Natural killer cell (primary cell): ENCODE measurements around the gene DMAC2. TPM values are rescaled to one million over a fixed set of nuclear protein-coding genes. Genes with fewer than 3 reads are reported as not detected.

Experiments used
- ATAC-seq, 3 donors: fragments of 150-1000 bp in 2 of 3; fragments of 200-7000 bp in 1 of 3; cut with Tn5 transposase; 1 replicate in 1 of 3; 2 replicates in 2 of 3; pipeline ENCODE4 v1.10.0; 2021; ENCODE audit warnings: mild to moderate bottlenecking in 2 of 3, moderate library complexity in 2 of 3
- DNase-seq, 2 donors: peaks; one replicate each; pipeline versions ENCODE4 v3.0.0 to v3.0.0-alpha.2; 2013 to 2021; ENCODE audit warnings: mixed read lengths in 1 of 2
- H3K27ac ChIP-seq: one replicate; pipeline ENCODE4 v1.5.1; 2013; ENCODE audit warnings: mild to moderate bottlenecking, low read length
- H3K27me3 ChIP-seq: one replicate; pipeline ENCODE4 v1.6.1; 2013; ENCODE audit warnings: low read length; ENCODE audit not compliant: control insufficient read depth, insufficient read depth
- H3K36me3 ChIP-seq: one replicate; pipeline ENCODE4 v1.6.1; 2013; ENCODE audit warnings: low read length; ENCODE audit not compliant: control insufficient read depth, insufficient read depth
- H3K4me1 ChIP-seq: one replicate; pipeline ENCODE4 v1.6.1; 2013; ENCODE audit warnings: low read length; ENCODE audit not compliant: control insufficient read depth, insufficient read depth
- H3K4me3 ChIP-seq: one replicate; pipeline ENCODE4 v1.5.1; 2013; ENCODE audit warnings: low read length
- H3K9me3 ChIP-seq: one replicate; pipeline ENCODE4 v1.6.1; 2013; ENCODE audit warnings: low read length; ENCODE audit not compliant: control insufficient read depth, insufficient read depth
- H3K27ac Mint-ChIP-seq, 2 donors: one replicate each; pipeline ENCODE4 v1.8.0; 2022; ENCODE audit warnings: mild to moderate bottlenecking in 2 of 2, mixed read lengths in 2 of 2, moderate library complexity in 1 of 2
- H3K27me3 Mint-ChIP-seq, 2 donors: one replicate each; pipeline ENCODE4 v1.8.0; 2022; ENCODE audit warnings: low read depth in 2 of 2, mixed read lengths in 2 of 2
- H3K36me3 Mint-ChIP-seq: one replicate; pipeline ENCODE4 v1.8.0; 2022; ENCODE audit warnings: mixed read lengths
- H3K4me1 Mint-ChIP-seq, 2 donors: one replicate each; pipeline ENCODE4 v1.8.0; 2022; ENCODE audit warnings: mixed read lengths in 2 of 2
- H3K4me3 Mint-ChIP-seq: one replicate; pipeline ENCODE4 v1.8.0; 2022; ENCODE audit warnings: mild to moderate bottlenecking, moderate library complexity, mixed read lengths
- H3K9me3 Mint-ChIP-seq, 2 donors: one replicate each; pipeline ENCODE4 v1.8.0; 2022; ENCODE audit warnings: mixed read lengths in 2 of 2
- WGBS: methylation state at CpG from one replicate; pipeline ENCODE4 v1.1.7; 2013; ENCODE audit warnings: missing lambda C conversion rate; ENCODE audit not compliant: insufficient coverage; 5-methylcytosine and 5-hydroxymethylcytosine counted together
- intact Hi-C: fragments of 100-400 bp; cut with micrococcal nuclease; formaldehyde crosslinking; loops from one replicate; pipeline ENCODE4 v1.14.2; 2022
- total RNA-seq, 4 donors: library from RNA; stranded (reverse); fragments of 120-200 nt in 1 of 4; gene quantifications; one replicate each; pipeline versions ENCODE4 v1.2.3 to v1.2.4, GENCODE V29; 2013 to 2022
- TF ChIP-seq, protein P1 (sequence below): fragments of 200-600 bp; IDR thresholded peaks from one replicate; pipeline ENCODE4 v1.8.0; 2022; ENCODE audit warnings: antibody characterized with exemption

DMAC2 gene
- total RNA-seq, 3 donors from 2014 or later (not counting 1 experiment from before 2014, with no cell fraction given), result 25.4 to 32.5 (median 29.5) TPM

GRCh38 chr19:41456342-41456918 is 16.7 kb upstream of the DMAC2 start:
- 59% methylated on average over 6 of the region's 7 CpGs for WGBS
- Mint-ChIP-seq H3K36me3 (no peaks in the 10 kb centered on the region), H3K4me3 (no peak overlapping the region), H3K4me1 (no peaks in the 10 kb centered on the region), H3K27me3 (peaks cover 38 to 52% of the 10 kb centered on the region in 2 donors), H3K27ac (no peak overlapping the region), H3K9me3 (no peaks in the 10 kb centered on the region)
- Histone ChIP-seq H3K9me3 (no peaks in the 10 kb centered on the region), H3K4me1 (no peaks in the 10 kb centered on the region), H3K27me3 (peaks cover 13% of the 10 kb centered on the region), H3K36me3 (no peaks in the 10 kb centered on the region), H3K27ac (no peak overlapping the region), H3K4me3 (no peak overlapping the region)
- ATAC-seq, result no peak
- intact Hi-C loops, result no loop called here
- no peak for DNase-seq
- TF ChIP-seq, protein P1, sequence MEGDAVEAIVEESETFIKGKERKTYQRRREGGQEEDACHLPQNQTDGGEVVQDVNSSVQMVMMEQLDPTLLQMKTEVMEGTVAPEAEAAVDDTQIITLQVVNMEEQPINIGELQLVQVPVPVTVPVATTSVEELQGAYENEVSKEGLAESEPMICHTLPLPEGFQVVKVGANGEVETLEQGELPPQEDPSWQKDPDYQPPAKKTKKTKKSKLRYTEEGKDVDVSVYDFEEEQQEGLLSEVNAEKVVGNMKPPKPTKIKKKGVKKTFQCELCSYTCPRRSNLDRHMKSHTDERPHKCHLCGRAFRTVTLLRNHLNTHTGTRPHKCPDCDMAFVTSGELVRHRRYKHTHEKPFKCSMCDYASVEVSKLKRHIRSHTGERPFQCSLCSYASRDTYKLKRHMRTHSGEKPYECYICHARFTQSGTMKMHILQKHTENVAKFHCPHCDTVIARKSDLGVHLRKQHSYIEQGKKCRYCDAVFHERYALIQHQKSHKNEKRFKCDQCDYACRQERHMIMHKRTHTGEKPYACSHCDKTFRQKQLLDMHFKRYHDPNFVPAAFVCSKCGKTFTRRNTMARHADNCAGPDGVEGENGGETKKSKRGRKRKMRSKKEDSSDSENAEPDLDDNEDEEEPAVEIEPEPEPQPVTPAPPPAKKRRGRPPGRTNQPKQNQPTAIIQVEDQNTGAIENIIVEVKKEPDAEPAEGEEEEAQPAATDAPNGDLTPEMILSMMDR, result no peak

- Histone ChIP-seq H3K27me3 (peaks cover 8% of the 10 kb centered on the region), H3K4me3 (no peak overlapping the region), H3K9me3 (no peaks in the 10 kb centered on the region), H3K36me3 (no peaks in the 10 kb centered on the region), H3K4me1 (no peaks in the 10 kb centered on the region), H3K27ac (no peak overlapping the region)
- intact Hi-C loops, result no loop called here
- no peak for DNase-seq
- 81% methylated on average over 2 of the region's 2 CpGs for WGBS
- no peak for ATAC-seq
- Mint-ChIP-seq H3K36me3 (no peaks in the 10 kb centered on the region), H3K27me3 (peaks cover 33 to 48% of the 10 kb centered on the region in 2 donors), H3K27ac (no peak overlapping the region), H3K9me3 (no peaks in the 10 kb centered on the region), H3K4me1 (no peaks in the 10 kb centered on the region), H3K4me3 (no peak overlapping the region)
- TF ChIP-seq, protein P1, result no peak
These were observed 16.2 kb upstream of the DMAC2 start for GRCh38 chr19:41455936-41456335.

DNA sequence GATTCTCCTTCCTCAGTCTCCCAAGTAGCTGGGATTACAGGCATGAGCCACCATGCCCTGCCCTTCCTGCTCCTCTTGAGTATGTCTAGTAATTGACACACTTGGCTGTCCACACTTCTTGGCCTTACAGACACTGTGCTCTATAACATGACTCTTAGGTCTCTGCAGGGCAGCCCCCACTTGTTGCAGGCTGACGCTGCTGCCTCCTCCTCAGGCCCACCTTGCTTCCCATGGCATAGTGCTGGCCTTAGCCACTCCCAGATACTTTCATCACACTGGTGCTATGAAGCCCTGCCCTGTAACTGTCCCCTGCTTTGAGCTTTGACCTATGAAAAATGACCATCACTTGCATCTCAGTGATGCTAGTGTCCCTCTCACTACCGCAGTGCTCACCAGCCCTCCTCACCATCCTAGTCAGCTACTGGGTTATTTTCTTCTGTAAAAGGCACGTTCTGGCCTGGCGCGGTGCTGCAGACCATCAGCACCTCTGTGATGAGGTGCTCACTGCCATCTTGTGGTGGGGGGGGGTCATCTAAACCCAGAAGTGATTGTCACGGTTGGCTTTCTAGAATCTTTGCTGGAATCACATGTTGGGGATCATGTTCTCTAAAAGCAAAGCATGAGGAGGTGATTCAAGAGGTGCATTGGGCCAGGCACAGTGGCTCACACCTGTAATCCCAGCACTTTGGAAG is 13.0 kb upstream of the DMAC2 start:
- no peak overlapping the region for H3K4me3 ChIP-seq
- H3K36me3 ChIP-seq, result no peaks in the 10 kb centered on the region
- no peak overlapping the region for H3K4me3 Mint-ChIP-seq
- H3K27ac Mint-ChIP-seq, result no peak overlapping the region
- H3K36me3 Mint-ChIP-seq, result no peaks in the 10 kb centered on the region
- no peaks in the 10 kb centered on the region for H3K9me3 Mint-ChIP-seq
- DNase-seq, result no peak
- H3K4me1 Mint-ChIP-seq, result peaks cover 0 to 8% of the 10 kb centered on the region in 2 donors
- TF ChIP-seq, protein P1, result no peak
- H3K27me3 ChIP-seq, result peaks cover 2% of the 10 kb centered on the region
- peaks cover 9% of the 10 kb centered on the region for H3K4me1 ChIP-seq
- no peaks in the 10 kb centered on the region for H3K9me3 ChIP-seq
- intact Hi-C loops, result no loop called here
- H3K27ac ChIP-seq, result no peak overlapping the region
- 88% methylated on average over 6 of the region's 6 CpGs for WGBS
- no peak for ATAC-seq
- H3K27me3 Mint-ChIP-seq, result peaks cover 16 to 35% of the 10 kb centered on the region in 2 donors
